NCI-H2171 (cell line): ENCODE data around the gene SRCIN1.

Source experiments
- DNase-seq: peaks from one replicate; lab custom pipeline; 2025; lab: John Stamatoyannopoulos, UW

SRCIN1 gene

GRCh38 chr17:38563362-38564253 is 42.1 kb downstream of the SRCIN1 start:
- no peak for DNase-seq

- DNase-seq, result no peak
These were observed 42.8 kb downstream of the SRCIN1 start for GRCh38 chr17:38562903-38563302.

- no peak for DNase-seq
These were observed 43.6 kb downstream of the SRCIN1 start for GRCh38 chr17:38562215-38562569.

- no peak for DNase-seq
These were observed 44.1 kb downstream of the SRCIN1 start for GRCh38 chr17:38561416-38562214.

GRCh38 chr17:38560503-38561318 is 45.0 kb downstream of the SRCIN1 start:
- no peak for DNase-seq

- DNase-seq, result peak; percentile 21
These were observed 45.9 kb downstream of the SRCIN1 start for GRCh38 chr17:38559880-38560230.

- DNase-seq, result peak; percentile 94
These were observed 46.5 kb downstream of the SRCIN1 start for GRCh38 chr17:38559051-38559879.

GRCh38 chr17:38558728-38559050 is 47.1 kb downstream of the SRCIN1 start:
- DNase-seq, result no peak

- peak; percentile 96 for DNase-seq
These were observed 47.7 kb downstream of the SRCIN1 start for GRCh38 chr17:38557836-38558727.

GRCh38 chr17:38557396-38557795 is 48.4 kb downstream of the SRCIN1 start:
- no peak for DNase-seq

GRCh38 chr17:38556239-38556638 is 49.5 kb downstream of the SRCIN1 start:
- no peak for DNase-seq

GRCh38 chr17:38554430-38555350 is 51.1 kb downstream of the SRCIN1 start:
- DNase-seq, result peak; percentile 34

- no peak for DNase-seq
These were observed 53.4 kb downstream of the SRCIN1 start for GRCh38 chr17:38552343-38552742.

- DNase-seq, result no peak
These were observed 54.6 kb downstream of the SRCIN1 start for GRCh38 chr17:38551121-38551520.

- no peak for DNase-seq
These were observed 55.1 kb downstream of the SRCIN1 start for GRCh38 chr17:38550661-38551060.

GRCh38 chr17:38549285-38549684 is 56.5 kb downstream of the SRCIN1 start:
- DNase-seq, result no peak

- DNase-seq, result no peak
These were observed 58.3 kb downstream of the SRCIN1 start for GRCh38 chr17:38547444-38547843.

GRCh38 chr17:38546396-38546795 is 59.4 kb downstream of the SRCIN1 start:
- no peak for DNase-seq

GRCh38 chr17:38545531-38546225 is 60.1 kb downstream of the SRCIN1 start:
- DNase-seq, result no peak
